Ramos (cell line): Measurements from ENCODE around the gene AK3.
"Not testable (repeated sequence)": the region's sequence is repeated elsewhere in the genome, so short reads cannot be mapped to it uniquely, and the experiment has no call there.

Experiments
- in situ Hi-C: fragments of 300-500 bp; cut with MboI; formaldehyde crosslinking; loops from one replicate; pipeline ENCODE4 v1.14.3; 2022; ENCODE audit warnings: low sequenced_read_pairs; ENCODE audit not compliant: unreplicated experiment

Gene AK3

DNA sequence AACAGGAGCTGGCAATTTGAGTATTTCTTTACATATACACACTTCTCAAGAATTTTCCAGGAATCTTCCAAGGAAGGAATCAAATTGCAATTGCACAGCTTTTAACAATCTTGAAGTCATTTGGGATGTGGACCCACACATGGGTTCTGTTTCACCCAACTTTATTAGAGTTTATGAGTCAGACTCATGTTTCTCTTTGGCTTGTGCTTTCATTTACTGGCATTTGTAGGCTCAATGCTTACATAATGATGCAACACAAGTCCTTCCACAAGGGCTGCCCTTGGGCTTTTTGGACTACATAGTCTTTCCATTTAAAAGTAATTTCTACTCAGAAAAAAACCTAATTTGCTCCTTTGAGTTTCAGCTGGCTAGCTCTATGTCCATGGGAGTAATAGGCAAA lies 66.2 kb downstream of the AK3 start:
- in situ Hi-C loops = no loop called here

DNA sequence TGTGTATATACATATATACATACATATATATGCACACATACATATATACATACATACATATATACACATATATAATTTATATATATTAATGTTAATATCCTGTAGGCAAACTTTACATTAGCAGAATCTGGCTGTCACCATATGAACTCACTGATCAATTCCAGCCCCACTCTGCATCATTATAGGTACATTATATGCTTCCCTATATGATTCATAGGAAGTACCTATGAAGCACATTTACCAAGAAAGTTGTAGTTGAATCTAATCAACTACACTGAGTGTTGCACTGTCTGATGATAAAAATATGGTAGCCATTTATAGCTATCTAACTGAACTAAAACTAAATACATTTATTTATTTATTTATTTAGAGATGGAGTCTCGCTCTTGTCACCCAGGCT lies 69.3 kb downstream of the AK3 start:
- in situ Hi-C loops = no loop called here

DNA sequence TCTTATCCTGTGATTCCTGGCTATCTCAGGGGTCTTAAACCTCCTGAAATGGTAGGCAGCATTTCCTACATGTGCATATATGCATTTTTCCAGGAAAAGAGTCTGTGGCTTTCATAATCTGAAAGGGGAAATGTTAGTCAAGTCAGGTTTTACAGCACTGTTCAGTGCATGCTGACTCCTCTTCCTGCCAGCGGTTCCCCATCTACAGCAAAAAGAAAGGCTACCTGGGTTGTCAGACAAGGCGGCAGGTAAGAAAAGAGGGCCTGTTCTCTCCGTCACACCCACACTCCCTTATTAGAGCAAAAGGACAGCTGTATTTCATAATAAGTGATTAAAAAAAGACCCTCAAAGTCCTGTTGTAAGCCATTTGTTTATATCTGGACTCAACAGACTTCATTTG lies 70.4 kb downstream of the AK3 start:
- in situ Hi-C loops = no loop called here

DNA sequence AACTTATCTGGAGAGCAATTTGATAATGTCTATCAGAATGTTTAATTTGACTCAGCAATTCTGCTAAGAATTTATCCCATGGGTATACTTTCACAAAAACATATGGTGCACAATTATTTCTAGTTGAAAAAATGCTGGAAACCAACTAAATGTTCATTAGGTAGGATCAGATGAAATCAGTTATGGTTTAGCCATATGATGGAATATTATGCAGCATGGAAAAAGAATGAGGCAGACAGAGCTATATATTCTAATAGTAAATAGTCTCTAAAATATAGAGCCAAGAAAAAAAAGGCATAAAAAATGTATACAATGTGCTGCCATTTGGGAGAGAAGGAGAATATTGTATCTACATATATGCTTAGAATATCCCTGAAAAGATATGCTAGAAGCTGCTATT lies 71.1 kb downstream of the AK3 start:
- in situ Hi-C loops = no loop called here

DNA sequence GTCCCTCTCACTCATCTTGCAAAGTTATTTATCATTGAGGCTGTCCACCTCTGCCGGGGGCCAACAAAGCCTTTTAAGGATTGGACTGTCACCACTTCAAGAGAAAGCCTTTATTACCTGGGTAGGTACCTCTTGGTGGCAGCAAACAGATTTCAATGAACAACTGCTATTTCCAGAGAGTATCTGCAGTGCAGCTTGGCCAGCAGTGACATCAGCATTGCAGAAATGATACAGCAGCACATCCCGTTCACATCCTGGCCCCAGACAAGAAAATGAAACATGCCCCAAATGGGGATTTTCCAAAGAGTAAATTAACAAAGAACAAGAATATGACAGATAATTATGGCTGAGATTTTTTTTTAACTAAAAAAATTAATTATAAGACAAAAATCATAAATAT lies 72.4 kb downstream of the AK3 start:
- in situ Hi-C loops = no loop called here

DNA sequence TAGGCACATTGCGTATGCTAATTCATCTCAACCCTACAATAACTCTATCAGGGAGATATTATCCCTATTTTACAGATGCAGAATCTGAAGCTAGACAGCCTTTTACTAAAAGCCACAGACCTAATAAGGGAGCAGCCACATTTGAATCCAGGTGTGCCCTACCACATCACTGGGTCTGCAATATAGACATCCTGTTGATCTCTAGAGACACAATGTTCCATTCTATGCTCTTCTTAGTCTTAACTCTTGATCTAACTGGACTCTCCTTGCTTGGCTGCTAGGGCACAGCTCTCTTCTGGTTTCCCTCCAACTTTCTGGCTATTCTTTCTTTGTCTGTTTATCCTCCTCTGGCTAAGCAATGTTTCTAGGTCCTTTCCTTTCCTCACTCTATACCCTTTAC lies 73.3 kb downstream of the AK3 start:
- in situ Hi-C loops = no loop called here

DNA sequence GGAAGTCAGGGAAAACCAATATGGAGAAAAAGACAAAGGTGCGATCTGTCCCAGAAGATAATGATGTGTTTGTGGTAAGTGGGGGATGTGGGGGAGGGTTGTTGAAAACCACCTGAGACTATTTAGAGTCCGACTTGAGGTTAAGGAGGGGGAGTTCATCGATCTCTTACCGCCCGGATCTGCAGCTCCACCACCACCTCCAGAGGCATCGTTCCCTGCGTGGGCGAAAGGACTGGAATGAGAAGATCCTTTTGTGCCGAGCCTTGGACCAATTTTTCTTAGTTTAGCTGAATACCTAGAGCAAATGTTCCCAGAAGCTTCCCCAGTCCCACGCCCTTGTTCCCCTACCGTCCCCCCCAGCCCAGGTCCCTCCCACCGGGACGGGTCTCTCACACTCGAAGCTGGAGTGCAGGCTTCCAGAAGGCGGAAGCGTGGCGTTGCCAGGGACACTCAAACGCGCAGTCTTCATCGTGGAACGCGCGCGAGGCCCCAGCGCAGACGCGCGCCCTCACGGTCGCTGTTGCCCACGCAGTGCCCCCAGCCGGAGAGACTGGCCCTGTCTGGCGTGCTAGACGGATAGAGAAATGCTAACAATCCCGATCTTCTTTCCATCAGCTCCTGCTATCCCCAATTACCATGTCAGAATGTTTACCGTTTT lies 74.8 kb downstream of the AK3 start, which contains the start of gene SPATA6L:
Gene SPATA6L, minus strand, starts transcription at position 439 of the 658 bp plus-strand sequence. Its CDS starts 230 bp downstream, at position 209.
- in situ Hi-C loops = no loop called here

DNA sequence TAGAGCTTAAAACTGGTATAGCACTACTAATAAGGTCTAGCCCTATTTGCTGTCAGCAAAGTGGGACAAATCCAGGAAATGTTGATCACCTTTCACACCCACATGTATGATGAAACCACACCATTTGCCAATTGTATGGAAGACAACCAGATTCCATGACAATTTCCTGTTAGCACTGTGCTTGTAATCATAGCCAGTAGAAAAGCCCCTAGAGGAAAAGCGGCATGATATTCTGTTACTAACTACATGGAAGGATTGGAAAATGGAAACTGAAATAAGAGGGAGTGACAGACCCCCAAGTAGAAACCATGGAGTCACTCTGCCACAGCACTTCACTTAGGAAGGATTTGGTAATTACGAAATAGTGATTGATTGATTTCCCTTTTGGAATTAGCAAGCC lies 75.6 kb downstream of the AK3 start:
- in situ Hi-C loops = no loop called here

DNA sequence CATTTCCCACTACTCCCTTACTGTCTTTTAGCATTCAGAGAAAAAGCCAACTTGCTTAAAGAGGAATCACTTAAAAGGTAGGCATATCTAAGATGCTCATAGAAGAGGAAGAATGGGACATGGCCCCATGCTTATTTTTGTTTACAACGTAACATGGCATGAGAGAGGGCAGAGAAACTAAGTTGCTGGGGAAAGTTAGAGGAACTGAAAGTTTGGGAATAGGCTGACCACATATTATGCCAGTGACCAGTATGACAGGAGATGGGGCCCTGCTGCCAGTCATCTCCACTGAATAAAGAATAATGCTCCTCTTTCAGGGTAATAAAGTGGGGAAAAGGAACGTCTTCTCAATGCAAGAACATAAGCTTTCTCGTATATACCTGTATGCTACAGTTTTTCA lies 77.0 kb downstream of the AK3 start:
- in situ Hi-C loops = no loop called here

DNA sequence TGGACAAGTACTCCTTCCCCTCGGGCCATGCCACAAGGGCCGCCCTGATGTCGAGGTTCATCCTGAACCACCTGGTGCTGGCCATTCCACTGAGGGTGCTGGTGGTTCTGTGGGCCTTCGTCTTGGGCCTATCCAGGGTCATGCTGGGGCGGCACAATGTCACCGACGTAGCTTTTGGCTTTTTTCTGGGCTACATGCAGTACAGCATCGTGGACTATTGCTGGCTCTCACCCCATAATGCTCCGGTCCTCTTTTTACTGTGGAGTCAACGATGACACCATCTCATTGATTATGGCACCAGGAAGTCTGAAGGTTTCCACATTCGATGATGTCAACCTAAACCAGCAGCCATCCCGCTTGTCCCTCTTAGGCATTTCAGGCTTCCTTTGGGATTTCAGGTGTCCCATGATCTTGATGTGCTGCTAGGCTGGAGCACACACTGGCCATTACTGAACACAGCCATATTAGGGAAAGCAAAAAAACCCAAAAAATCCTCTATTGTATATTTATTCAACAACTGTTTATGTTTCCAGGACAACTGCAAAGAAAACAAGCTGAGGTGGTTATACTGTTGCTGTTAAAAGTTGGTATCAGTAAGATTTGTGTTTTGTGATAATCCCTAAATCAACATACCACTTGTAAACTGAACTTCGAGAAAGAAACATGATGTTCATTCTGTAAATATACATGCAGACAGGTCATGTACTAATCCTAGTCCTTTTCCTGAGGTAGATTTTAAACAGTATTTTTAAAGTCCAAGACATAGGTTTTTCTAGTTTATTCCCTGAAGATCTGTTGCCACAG lies 77.8 kb downstream of the AK3 start:
- in situ Hi-C loops = no loop called here

DNA sequence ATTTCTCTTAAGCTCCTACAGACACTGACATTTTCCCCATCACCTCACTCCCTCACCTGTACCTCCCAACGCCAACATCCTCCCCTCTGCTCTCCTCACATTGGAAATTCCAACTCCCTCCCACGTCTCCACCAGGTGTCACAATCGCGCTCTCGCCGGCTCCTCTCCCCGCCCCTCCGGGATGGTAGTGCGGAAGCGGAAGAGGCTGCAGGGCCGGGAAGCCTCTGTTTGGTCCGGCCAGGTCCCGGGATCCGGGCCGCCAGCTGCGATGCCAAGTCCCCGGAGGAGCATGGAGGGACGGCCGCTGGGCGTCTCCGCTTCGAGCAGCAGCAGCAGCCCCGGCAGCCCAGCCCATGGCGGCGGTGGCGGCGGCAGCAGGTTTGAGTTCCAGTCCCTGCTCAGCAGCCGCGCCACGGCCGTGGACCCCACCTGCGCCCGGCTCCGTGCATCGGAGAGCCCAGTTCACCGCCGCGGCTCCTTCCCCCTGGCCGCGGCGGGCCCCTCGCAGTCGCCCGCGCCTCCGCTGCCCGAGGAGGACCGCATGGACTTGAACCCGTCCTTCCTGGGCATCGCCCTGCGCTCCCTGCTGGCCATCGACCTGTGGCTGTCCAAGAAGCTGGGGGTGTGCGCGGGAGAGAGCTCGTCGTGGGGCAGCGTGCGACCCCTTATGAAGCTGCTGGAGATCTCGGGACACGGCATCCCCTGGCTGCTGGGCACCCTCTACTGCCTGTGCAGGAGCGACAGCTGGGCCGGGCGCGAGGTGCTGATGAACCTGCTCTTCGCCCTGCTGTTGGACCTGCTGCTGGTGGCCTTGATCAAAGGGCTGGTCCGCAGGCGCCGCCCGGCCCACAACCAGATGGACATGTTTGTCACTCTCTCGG lies 78.7 kb downstream of the AK3 start, which contains the start of gene PLPP6:
Gene PLPP6, plus strand, starts transcription at position 187 of the 881 bp plus-strand sequence. Its CDS starts 82 bp downstream, at position 269.
- in situ Hi-C loops = no loop called here

DNA sequence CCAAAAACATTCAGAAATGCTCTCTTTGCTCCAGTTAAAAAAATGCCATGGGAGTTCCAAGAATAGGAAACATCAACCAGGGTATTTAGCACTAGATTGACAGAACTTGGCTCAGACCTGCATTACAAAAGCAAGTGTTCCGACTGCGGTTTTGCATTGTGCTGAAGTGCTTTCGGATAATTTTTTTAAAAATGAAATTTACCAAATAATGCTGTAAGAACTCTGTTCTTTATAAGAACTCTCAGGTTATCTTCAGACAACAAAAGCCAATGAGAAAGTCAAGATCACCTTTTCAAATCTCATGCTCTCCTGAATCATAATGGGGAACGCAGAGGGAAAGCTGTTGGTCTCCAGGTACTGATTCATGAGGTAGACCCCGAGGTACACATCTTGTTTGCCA lies 79.4 kb downstream of the AK3 start:
- in situ Hi-C loops = no loop called here

DNA sequence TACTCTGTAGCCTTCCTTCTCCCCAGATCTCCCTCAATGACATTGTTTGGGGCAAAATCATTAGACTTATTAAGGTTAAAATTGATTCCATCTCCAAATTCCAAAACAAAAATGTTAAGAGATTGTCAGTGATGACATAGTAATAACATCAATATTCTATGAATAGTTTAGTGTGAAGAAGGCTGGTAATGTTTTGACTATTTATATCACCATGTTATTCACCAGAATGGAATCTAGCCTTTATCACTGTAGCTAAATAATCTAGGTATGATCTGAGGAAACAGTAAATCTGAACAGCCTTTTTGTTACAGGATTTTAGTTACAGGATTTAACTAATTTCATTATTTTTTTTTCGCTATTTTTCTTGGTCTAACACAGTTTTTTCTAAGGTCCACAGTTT lies 79.8 kb downstream of the AK3 start:
- in situ Hi-C loops = no loop called here

DNA sequence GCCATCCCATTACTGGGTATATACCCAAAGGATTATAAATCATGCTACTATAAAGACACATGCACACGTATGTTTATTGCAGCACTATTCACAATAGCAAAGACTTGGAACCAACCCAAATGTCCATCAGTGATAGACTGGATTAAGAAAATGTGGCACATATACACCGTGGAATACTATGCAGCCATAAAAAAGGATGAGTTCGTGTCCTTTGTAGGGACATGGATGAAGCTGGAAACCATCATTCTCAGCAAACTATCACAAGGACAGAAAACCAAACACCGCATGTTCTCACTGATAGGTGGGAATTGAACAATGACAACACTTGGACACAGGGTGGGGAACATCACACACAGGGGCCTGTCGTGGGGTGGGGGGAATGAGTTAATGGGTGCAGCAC lies 80.3 kb downstream of the AK3 start:
- in situ Hi-C loops = not testable (repeated sequence)
